ENCODE measurements around the gene TMEM138. TPM values are rescaled to one million over a fixed set of nuclear protein-coding genes. Genes with fewer than 3 reads are reported as not detected.

Gene TMEM138
- total RNA-seq, 3 donors from 2014 or later, result 24.6 to 38.5 (median 32.8) TPM

- intact Hi-C loops (cut with DNase I; ENCODE audit: low total_unique reads), result loop anchor here (5.0 kb wide), 1 partner anchor 47 kb away; no protein-coding TSS in a partner anchor
- no peaks in the 10 kb centered on the region for H3K4me1 ChIP-seq
- H3K9me3 ChIP-seq, result no peaks in the 10 kb centered on the region
- H3K27me3 ChIP-seq, result no peaks in the 10 kb centered on the region
- H3K27ac ChIP-seq, result no peak overlapping the region
- H3K36me3 ChIP-seq, result no peaks in the 10 kb centered on the region
- no peak overlapping the region for H3K4me3 ChIP-seq
- TF ChIP-seq POLR2AphosphoS5 (IDR thresholded peaks at IDR 0.05) (no peak), CTCF (IDR thresholded peaks at IDR 0.05) (no peak), POLR2A (IDR thresholded peaks at IDR 0.05) (no peak)
- DNase-seq (ENCODE audit: low spot score in 2 of 2), result no peak
Measured at GRCh38 chr11:61384271-61385242, 22.4 kb downstream of the TMEM138 start.

- TF ChIP-seq CTCF (IDR thresholded peaks at IDR 0.05), result no peak
- TF ChIP-seq POLR2AphosphoS5 (IDR thresholded peaks at IDR 0.05), result no peak
- no peak for TF ChIP-seq POLR2A (IDR thresholded peaks at IDR 0.05)
- intact Hi-C loops (cut with DNase I; ENCODE audit: low total_unique reads), result no loop called here
- H3K27me3 ChIP-seq, result no peaks in the 10 kb centered on the region
- H3K36me3 ChIP-seq, result no peaks in the 10 kb centered on the region
- no peak for DNase-seq (ENCODE audit: low spot score in 2 of 2)
- no peak overlapping the region for H3K27ac ChIP-seq
- H3K4me1 ChIP-seq, result peaks cover 0 to 8% of the 10 kb centered on the region in 2 donors
- H3K9me3 ChIP-seq, result no peaks in the 10 kb centered on the region
- H3K4me3 ChIP-seq, result no peak overlapping the region
Measured at GRCh38 chr11:61390161-61390560, 28.0 kb downstream of the TMEM138 start.

GRCh38 chr11:61392981-61393595, 30.9 kb downstream of the TMEM138 start:
- no peaks in the 10 kb centered on the region for H3K36me3 ChIP-seq
- intact Hi-C loops (cut with DNase I; ENCODE audit: low total_unique reads), result no loop called here
- H3K27ac ChIP-seq, result peak overlapping the region; percentile 81 to 92
- TF ChIP-seq POLR2A (IDR thresholded peaks at IDR 0.05) (no peak), CTCF (IDR thresholded peaks at IDR 0.05) (no peak), POLR2AphosphoS5 (IDR thresholded peaks at IDR 0.05) (no peak)
- H3K27me3 ChIP-seq, result no peaks in the 10 kb centered on the region
- no peak for DNase-seq (ENCODE audit: low spot score in 2 of 2)
- peaks cover 0 to 8% of the 10 kb centered on the region in 2 donors for H3K4me1 ChIP-seq
- H3K9me3 ChIP-seq, result no peaks in the 10 kb centered on the region
- peak overlapping the region; percentile 80 to 89 (median 83) for H3K4me3 ChIP-seq

GRCh38 chr11:61401173-61401572, 39.0 kb downstream of the TMEM138 start:
- Histone ChIP-seq H3K36me3 (peaks cover 7% of the 10 kb centered on the region), H3K4me3 (no peak overlapping the region), H3K9me3 (no peaks in the 10 kb centered on the region), H3K27me3 (no peaks in the 10 kb centered on the region), H3K27ac (no peak overlapping the region), H3K4me1 (peaks cover 4 to 10% of the 10 kb centered on the region in 2 donors)
- TF ChIP-seq CTCF (IDR thresholded peaks at IDR 0.05), result no peak
- no peak for TF ChIP-seq POLR2AphosphoS5 (IDR thresholded peaks at IDR 0.05)
- TF ChIP-seq POLR2A (IDR thresholded peaks at IDR 0.05), result no peak
- intact Hi-C loops (cut with DNase I; ENCODE audit: low total_unique reads), result no loop called here
- DNase-seq (ENCODE audit: low spot score in 2 of 2), result no peak

- no peak overlapping the region for H3K4me3 ChIP-seq
- H3K27me3 ChIP-seq, result no peaks in the 10 kb centered on the region
- intact Hi-C loops (cut with DNase I; ENCODE audit: low total_unique reads), result no loop called here
- no peaks in the 10 kb centered on the region for H3K9me3 ChIP-seq
- peaks cover 4 to 10% of the 10 kb centered on the region in 2 donors for H3K4me1 ChIP-seq
- H3K36me3 ChIP-seq, result peaks cover 7% of the 10 kb centered on the region
- H3K27ac ChIP-seq, result peak overlapping the region in 1 of 2 donors; percentile 7
- no peak for DNase-seq (ENCODE audit: low spot score in 2 of 2)
- TF ChIP-seq POLR2AphosphoS5 (IDR thresholded peaks at IDR 0.05), result no peak
- no peak for TF ChIP-seq POLR2A (IDR thresholded peaks at IDR 0.05)
- TF ChIP-seq CTCF (IDR thresholded peaks at IDR 0.05), result no peak
Measured at GRCh38 chr11:61401573-61401972, 39.4 kb downstream of the TMEM138 start.
